Breast epithelium (tissue), 3 donors: ENCODE results near the gene RNF111.

Experiments
- CTCF ChIP-seq, 3 donors: fragments of 450-650 bp; IDR thresholded peaks; one replicate each; pipeline ENCODE4 v1.5.1; 2016 to 2017; ENCODE audit warnings: antibody characterized with exemption in 3 of 3, mild to moderate bottlenecking in 3 of 3, moderate library complexity in 3 of 3
- POLR2A ChIP-seq: fragments of 450-650 bp; IDR thresholded peaks from one replicate; pipeline ENCODE4 v1.6.1; 2016; ENCODE audit warnings: antibody characterized with exemption, mild to moderate bottlenecking, moderate library complexity
- POLR2AphosphoS5 ChIP-seq, 3 donors: sonication (generic); formaldehyde crosslinking; IDR thresholded peaks; one replicate each; pipeline ENCODE4 v1.6.1; 2017; ENCODE audit warnings: antibody characterized with exemption in 3 of 3

- TF ChIP-seq CTCF (IDR thresholded peaks at IDR 0.05) (no peak), POLR2A (no peak), POLR2AphosphoS5 (IDR thresholded peaks at IDR 0.05) (no peak)
Observed at GRCh38 chr15:59124261-59124660, 136.8 kb downstream of the RNF111 start.
